GM21737 (cell line): ENCODE data around the gene ATRNL1.
"Not testable (repeated sequence)": the region's sequence is repeated elsewhere in the genome, so short reads cannot be mapped to it uniquely, and the experiment has no call there.

ENCODE experiments used
- ATAC-seq: cut with Tn5 transposase; IDR thresholded peaks from one replicate; pipeline ENCODE4 v1.9.1; 2021; ENCODE audit warnings: mild to moderate bottlenecking, moderate library complexity; ENCODE audit not compliant: unreplicated experiment

Gene ATRNL1

DNA sequence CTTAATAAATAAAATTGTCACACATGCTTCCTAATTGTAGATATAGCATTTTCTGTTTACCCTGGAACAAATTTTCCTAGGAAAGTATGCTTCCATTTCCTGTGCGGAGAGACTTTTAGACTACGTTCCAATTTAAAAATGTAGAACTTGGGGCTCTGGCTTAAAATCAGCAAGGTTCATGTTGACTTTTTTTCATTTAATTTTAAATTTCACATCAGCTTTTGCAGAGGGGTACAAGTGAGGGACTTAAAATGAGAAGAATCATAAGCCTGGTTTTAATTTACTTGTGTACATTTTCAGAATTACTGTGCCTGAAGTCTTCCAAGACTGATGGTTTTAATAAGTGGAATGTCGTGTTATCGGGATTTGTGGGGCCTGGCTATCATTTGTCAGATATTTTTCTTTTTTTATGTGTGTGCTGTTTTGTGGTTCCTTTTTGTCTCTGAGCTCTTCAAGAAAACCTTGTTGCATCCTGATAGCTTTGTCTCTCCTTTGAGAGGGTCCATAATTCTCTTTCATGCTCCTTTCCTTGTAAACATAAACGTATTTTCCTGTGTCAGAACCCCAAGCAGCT, 8.8 kb upstream of the ATRNL1 start:
- no peak for ATAC-seq

DNA sequence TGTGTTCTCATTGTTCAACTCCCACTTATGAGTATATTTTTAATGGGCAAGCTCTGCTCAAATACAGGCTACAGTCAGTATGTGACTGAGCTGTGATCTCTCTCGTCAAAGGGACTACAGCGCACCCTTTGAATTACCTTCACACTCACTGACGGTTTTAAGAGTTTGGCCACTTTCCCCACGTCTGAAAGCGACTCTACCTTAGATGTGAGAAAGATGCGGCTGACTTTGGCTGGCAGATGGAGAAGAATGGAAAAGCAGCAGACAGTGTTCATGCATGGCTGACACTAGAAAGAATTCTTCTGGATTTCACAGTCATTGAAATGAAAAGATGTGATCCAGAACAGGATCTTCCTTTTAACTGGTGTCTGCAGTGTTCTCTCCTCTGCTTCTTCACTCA, 2.0 kb upstream of the ATRNL1 start:
- no peak for ATAC-seq

DNA sequence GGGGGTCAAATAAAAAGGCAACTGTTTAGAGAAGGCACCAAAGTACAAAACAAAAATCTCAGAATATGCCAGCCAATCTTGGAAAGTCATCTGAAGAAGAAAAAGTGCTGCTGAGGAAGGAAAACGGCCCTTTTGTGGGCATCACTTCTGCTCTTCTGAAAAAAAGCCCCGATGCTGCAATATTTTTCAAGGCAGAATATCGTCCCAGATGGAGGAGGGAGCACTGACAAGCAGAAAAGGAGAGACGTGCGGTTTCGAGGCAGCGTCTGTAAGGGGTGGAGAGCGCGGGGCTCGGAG, 959 bp upstream of the ATRNL1 start:
- peak; percentile 9 for ATAC-seq

DNA sequence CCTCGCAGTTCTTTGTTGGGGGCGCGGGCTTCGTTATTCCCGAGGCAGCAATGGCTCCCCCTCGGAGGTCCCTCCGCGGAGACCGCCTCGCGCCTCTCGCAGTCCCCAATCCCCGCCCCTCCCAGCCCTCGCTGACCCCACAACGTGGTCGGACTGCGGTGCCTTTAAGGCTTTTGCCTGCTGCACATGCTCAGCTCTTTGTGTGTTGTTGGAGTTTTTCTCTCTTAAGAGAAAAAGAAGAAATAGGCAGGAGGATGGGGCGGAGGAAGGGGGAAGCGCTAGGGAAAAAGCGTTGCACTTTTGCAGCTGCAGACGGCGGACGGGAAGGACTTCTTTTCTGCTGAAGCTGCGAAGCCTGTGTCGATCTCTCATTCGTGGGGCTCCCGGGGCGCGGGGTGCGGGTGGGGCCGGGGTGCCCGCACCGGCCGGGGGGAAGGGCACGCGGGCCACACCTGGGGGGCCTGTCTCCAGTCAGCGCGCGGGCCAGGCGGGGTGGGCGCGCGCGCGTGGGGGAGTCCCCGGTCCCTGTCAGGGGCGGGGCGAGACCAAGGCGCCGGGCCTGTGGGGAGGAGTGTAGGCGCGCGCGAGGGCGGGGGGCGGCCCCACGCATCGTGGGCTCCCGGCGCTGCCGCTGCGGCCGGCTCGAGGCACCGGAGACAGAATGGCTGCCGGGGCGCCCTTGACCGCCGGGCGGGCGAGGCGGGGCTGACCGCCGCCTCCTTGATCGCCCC, 445 bp upstream of the ATRNL1 start:
- ATAC-seq, result peak; percentile 80

DNA sequence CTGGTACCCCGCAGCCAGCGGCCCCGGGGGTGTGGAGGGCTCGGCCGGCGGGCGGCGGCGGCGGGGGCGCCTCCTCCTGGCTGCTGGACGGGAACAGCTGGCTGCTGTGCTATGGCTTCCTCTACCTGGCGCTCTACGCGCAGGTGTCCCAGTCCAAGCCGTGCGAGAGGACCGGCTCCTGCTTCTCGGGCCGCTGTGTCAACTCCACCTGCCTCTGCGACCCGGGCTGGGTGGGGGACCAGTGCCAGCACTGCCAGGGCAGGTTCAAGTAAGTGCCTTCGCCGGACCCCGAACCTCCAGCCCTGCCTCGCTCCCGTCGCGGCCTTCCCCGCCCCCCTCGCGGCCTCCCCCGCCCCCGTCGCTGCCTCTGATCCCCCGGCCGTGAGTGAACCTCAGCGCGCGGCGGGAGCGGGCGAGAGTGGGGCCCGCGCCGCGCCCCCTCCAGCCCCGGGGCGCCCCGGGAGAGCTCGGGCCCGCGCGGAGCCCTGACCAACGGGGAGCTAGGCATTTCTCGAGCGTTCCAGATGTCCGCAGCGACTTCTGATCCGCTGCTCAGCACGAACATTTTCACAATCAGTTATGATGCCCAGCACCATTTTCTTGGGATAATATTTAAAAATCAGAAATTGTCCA, 727 bp downstream of the ATRNL1 start:
- peak; percentile 36 for ATAC-seq

DNA sequence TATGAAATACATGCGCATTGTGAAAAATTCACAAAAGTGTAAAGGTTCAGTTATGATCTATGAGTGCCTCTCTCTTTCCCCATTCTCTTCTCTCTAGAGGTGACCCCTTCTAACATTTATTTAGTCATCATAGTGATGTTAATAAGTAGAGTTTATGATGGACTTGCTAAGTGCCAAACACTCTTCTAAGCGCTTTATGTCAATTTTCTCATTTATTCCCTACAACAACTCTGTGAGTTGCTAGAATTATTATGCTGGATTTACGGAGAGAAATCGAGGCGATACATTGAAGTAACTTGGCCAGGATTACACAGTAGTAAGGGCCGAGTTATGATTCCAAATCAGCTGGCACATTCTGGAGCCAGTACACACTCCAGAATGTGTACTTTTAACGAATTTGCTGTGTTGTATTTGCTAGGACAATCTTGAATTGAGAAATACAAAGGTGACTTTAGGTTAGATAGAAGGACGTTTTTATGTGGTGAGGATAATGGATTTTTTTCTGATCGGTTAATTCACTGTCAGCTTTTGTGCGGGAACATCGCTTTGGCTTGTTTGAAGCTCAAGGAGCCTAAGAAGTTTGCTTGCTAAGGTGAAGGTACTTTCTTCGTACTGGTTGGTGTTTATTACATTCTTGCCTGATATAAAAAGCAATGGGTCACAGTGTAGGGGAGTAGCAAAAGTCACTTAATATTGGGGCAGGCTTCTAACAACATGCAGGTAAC, 1.4 kb downstream of the ATRNL1 start:
- ATAC-seq, result no peak

DNA sequence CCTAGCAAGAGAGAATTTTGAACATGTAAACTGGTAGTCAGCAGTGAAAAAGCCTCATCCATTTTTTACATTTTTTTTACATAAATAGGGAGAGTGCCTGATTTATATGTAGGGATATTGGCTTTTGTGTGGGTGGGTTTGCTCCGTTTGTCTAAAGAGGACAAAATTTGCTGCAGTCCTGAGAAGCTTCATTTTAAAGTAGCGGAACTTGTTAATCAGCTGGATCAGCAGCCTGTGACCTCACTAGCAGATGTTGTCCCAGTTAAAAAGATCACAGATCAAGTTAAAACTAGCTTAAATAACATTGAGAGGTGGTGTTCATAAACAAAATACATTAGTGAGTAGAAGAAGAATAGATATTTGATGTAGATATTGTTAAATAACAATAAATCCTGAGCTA, 2.6 kb downstream of the ATRNL1 start:
- no peak for ATAC-seq

DNA sequence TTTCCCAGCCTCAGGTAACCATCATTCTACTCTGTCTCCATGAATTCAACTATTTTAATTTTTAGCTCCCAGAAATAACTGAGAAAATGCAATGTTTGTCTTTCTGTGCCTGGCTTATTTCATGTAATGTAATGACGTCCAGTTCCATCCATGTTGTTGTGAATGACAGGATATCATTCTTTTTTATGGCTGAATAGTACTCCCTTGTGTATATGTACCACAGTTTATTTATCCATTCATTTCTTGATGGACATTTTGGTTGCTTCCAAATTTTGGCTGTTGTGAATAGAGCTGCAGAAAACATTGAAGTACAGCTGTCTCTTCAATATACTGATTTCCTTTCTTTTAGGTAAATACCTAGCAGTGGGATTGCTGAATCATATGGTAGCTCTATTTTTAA, 10.5 kb downstream of the ATRNL1 start:
- ATAC-seq, result no peak

DNA sequence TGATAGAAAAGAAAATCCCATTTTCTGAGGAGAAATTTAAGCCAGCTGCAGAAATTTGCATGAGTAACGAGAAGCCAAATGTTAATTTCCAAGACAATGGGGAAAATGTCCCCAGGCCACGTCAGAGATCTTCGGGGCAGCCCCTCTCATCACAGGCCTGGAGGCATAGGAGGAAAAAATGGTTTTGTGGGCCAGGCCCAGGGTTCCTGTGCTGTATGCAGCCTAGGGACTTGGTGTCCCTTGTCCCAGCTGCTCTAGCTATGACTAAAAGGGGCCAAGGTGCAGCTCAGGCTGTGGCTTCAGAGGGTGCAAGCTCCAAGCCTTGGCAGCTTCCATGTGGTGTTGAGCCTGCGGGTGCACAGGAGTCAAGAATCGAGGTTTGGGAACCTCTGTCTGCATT, 12.2 kb downstream of the ATRNL1 start:
- not testable (repeated sequence) for ATAC-seq

DNA sequence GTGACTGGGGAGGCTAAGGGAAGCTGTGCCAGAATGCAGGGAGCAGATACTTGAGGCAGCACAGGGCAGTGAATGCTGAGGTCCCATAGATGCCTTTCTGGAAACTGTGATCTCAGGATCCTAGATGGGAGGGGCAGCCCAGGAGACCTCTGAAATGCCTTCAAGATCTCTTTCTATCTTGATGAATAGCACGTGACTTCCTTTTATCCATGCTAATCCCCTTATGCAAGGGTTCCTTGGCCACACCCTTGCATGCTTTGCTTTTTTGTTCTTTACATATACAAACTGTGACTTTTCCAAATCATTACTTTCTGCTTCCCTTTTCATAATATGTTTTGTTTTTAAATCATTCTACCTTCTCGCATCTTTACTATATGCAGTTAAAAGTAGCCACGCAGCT, 14.7 kb downstream of the ATRNL1 start:
- no peak for ATAC-seq

DNA sequence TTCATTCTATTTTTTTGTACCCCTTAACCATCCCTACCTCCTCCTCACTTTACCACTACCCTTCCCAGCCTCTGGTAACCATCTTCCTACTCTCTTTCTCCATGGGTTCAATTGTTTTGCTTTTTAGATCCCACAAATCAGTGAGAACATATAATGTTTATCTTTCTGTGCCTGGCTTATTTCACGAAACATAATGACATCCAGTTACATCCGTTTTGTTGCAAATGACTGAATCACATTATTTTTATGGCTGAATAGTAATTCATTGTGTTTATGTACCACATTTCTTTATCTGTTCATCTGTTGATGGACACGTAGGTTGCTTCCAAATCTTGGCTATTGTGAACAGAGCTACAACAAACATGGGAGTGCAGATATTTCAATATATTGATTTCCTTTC, 24.1 kb downstream of the ATRNL1 start:
- ATAC-seq, result no peak

DNA sequence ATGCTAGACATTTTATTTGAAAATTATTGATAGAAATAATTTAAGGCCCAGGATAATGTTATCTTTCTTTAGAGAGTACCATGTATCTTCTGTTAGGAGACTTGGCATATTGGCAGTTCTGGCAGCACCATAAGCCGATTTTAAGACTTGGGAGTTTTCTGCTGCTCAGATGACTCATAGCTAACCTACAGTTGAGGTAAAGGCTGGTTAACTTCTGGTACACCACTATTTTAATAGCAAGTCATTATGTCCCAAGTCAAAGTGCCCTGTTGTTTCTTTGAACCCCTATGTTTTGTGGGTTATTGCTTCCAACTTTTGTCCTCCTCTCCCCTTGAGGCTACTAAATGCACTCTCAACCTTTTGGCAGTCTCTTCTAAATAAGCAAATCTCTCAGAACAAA, 25.2 kb downstream of the ATRNL1 start:
- ATAC-seq, result no peak

DNA sequence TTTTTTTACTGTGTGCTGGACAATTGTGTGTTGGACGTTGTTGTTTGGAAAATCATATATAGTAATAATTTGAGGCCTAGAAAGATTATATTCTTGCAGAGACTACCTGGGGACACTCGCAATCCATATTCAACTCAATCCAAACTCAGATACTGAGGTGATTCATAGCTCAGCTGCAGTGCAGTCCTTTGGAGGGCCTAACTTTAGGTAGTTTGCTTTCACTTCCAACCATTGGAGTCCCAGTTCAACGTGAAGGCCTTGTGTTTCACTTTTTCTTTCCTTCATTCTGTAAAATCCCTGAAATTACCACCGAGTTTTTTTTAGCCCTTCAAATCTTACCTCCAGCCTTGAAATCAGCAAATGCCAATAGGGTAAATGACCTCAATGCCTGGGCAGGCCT, 32.3 kb downstream of the ATRNL1 start:
- ATAC-seq, result no peak

DNA sequence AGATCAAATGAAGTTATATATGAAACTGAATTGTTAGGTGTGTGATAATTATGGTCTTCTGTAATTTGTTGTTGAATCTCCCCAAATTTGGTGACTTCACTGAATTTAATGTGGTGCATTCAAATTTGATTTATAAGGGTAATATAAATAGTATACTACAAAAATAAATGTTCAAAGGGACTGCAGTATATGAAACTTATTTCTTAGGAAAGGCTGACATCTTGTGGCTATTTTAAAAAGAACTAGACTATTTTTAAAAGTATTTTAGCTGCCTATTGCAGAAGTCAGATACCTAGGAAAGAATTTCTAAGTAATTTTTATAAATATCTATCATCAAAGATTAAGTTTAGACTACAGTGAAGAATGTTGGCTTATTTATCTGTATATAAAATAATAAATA, 36.6 kb downstream of the ATRNL1 start:
- no peak for ATAC-seq

DNA sequence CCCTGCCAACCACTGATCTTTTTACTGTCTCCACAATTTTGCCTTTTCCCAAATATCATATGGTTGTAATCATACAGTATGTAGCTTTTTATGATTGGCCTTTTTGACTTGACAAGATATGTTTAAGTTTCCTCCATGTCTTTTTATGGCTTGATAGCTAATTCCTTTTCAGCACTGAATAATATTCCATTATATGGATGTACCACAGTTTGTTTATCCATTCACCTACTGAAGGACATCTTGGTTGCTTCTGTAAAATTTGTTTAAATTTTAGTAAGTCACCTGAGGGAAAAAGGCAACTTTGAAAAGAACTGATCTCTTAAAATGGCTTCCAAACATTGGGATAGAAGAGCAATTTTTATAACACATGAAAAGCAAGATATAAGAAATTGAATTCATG, 43.5 kb downstream of the ATRNL1 start:
- no peak for ATAC-seq

DNA sequence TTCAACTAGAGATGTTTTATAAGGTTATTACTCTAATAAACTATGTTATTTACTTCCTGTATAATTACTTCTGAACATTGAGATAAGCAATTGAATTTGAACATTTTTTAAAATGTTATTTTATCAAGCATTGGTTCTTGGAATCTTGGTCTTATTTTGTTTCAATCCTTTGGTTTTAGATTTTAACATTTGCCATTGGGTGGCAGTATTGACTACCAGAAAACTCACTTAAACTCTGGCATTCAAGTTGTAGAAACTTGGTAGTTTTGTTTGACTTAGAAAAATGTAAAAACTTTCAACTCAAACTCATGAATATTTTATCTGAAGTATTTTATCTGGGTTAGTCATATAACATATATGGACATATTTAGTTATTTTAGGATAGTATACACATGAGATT, 48.1 kb downstream of the ATRNL1 start:
- no peak for ATAC-seq

DNA sequence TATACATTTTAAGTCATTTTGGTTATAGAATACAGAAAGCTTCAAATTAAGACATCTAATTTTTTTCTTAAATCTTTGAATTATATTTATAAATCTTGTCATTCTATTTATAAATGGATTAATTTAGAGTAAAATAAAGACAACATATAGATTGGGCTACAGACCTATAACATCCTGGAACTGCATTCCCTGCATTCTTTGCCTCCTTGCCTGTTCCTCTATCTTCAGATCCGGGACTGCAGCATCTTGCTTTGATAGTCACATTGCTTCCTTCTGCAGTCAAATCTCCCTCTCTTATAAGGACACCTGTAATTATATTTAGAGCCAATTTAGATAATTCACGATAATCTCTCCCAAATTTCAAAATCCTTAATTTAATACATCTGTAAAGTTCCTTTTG, 64.2 kb downstream of the ATRNL1 start:
- ATAC-seq, result no peak

DNA sequence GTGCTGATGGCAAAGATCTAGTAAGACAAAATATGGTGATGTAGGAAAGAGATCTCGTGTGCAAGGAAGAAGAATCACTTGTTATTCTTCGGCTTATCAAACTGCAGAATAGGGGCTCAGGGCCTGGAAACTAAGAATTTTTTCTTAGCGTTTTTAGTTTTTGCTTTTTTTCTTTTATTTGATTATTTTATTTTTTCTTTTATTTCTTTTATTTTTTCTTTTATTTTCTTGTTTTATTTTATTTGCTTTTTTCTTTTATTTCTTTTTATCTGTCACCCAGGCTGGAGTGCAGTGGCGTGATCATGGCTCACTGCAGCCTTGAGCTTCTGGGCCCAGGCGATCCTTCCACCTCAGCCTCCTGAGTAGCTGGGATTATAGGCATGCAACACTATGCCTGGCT, 70.0 kb downstream of the ATRNL1 start:
- ATAC-seq, result no peak

DNA sequence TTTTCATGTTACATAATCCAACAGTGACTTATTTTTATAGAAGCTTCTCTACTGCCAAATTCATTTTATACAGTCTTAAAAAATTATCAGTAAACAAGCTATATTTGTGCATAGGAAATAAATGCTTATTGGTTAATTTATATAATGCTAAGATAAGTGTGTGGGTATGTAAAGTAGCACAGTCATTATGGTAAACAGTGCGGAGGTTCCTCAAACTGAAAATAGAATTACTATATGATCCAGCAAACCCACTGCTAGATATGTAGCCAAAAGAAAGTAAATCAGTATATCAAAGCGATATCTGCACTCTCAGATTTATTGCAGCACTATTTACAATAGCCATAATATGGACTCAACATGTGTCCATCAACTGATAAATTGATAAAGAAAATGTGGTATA, 71.1 kb downstream of the ATRNL1 start:
- ATAC-seq, result no peak

DNA sequence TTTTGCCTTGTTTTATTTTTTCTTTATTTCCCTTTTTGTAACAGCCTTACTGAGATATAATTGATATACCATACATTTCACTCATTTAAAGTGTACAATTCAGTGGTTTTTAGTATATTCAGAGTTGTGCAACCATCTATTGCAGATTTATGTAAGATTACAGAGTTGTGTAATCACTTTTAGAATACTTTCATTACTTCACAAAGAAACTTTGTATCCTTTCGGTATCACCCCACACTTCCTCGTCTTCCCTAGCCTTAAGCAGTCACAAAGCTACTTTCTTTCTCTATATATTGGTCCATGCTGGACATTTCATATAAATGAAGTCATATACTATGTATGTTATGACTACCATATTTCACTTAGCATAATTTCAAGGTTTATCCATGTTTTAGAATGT, 74.6 kb downstream of the ATRNL1 start:
- ATAC-seq, result no peak

DNA sequence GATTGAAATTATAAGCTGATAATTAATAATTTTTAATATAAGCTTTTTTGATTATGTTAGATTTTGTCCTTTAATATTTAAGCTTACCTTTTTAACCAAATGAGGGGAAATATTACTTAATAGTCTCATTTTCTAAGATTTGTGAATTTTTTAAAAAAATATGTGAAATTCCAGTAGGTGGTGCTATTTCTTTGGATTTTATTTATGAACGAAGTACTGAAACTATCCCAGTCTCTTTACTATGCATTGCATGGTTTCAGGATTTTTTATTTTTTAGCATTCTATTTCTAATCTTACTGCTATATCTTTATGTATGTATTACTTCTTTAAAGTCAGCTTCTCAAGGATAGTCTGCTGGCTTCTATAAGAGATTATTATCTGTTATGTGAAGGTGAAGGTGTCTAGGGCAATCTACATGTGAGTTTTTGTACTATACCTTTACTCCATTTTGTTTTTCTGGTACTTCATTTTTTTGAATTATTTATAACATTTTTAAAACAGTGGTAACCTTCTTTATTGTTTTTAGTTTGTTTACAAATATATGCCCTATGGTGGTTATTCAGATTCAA, 78.3 kb downstream of the ATRNL1 start:
- ATAC-seq, result no peak

DNA sequence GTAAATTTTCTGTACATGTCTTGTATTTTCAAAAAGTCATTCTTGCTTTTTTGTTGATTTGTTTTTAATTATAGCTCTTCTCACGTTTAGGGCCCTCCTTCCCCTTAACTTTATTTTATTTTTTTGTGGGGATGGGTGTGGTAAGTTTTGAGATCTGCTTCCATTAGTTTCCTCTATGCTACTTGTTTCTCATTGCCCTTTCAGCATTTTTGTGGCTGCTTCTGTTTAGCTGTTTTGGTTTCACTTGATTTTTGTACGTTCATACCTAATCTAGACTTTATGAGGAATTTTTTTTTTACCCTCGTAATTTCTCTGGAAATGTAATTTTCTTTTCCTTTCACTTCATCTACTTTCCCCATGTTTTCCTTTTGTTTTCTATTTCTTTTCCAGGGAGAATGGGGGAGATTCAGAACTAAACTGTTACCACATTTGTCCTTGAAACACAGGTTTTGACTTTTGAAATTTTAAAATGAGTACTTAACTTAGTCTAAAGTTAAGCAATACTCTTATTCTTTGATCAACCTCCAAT, 80.8 kb downstream of the ATRNL1 start:
- ATAC-seq, result no peak
